Activated T-helper 2 cell treated with anti-CD3 and anti-CD28 coated beads, Interferon-gamma antibody, Interleukin-2, Interleukin-4, amounts not matched to agents 10 μg/mL and 5 μg/mL and 100 μg/mL, durations not matched to agents 14 hours and 24 hours and 36 hours (primary cell): ENCODE data around the gene RNF113B. TPM values are rescaled to one million over a fixed set of nuclear protein-coding genes. Genes with fewer than 3 reads are reported as not detected.

Experiments used
- DNase-seq: peaks from one replicate; pipeline ENCODE4 v3.0.0; 2021; ENCODE audit warnings: low spot score
- H3K27ac Mint-ChIP-seq: one replicate; pipeline ENCODE4 v1.8.0; 2021; ENCODE audit warnings: mixed read lengths
- H3K27me3 Mint-ChIP-seq: one replicate; pipeline ENCODE4 v1.8.0; 2021; ENCODE audit warnings: low read depth, mixed read lengths
- H3K36me3 Mint-ChIP-seq: one replicate; pipeline ENCODE4 v1.8.0; 2021; ENCODE audit warnings: low read depth, mixed read lengths
- H3K4me1 Mint-ChIP-seq: one replicate; pipeline ENCODE4 v1.8.0; 2021; ENCODE audit warnings: low read depth, mixed read lengths
- H3K4me3 Mint-ChIP-seq: one replicate; pipeline ENCODE4 v1.8.0; 2021; ENCODE audit warnings: low read depth, mild to moderate bottlenecking, moderate library complexity, mixed read lengths
- H3K9me3 Mint-ChIP-seq: one replicate; pipeline ENCODE4 v1.8.0; 2021; ENCODE audit warnings: mixed read lengths
- intact Hi-C: fragments of 100-400 bp; cut with micrococcal nuclease; formaldehyde crosslinking; loops from one replicate; pipeline ENCODE4 v1.15.1; 2023
- total RNA-seq: library from RNA; stranded (reverse); gene quantifications from 2 replicates; pipeline ENCODE4 v1.2.3, GENCODE V29; 2022

Gene RNF113B
- total RNA-seq, result not detected in 2 replicates

- H3K4me1 Mint-ChIP-seq, result no peaks in the 10 kb centered on the region
- H3K9me3 Mint-ChIP-seq, result no peaks in the 10 kb centered on the region
- H3K4me3 Mint-ChIP-seq, result no peak within 1 kb of the TSS
- intact Hi-C loops, result no loop called here
- H3K27ac Mint-ChIP-seq, result no peak within 1 kb of the TSS
- no peaks in the 10 kb centered on the region for H3K27me3 Mint-ChIP-seq
- H3K36me3 Mint-ChIP-seq, result no peaks in the 10 kb centered on the region
- DNase-seq, result no peak
Measured at GRCh38 chr13:98176777-98177608, at the start of gene RNF113B. TSS of gene RNF113B (minus strand) at chr13:98177269. CDS start at chr13:98177236, 33 bp downstream.

DNA sequence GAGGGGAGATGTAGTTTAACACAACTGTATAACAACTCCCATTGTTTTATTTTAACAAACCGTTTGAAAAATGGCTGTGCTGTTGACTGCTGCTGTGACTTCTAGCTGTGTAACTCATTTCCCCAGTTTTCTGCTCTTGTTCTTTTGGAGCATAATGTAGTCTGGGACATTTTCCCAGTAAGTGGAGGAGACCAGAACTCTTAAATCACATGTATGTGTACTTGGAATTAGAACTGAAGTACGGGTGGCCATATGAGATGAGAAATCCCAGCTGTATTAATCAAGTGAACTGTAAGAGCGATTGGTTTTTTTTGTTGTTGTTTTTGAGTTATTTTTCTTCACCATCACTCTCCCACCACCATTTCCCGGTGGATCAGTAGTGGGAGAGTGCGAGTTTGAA is 49.4 kb upstream of the RNF113B start:
- no peak overlapping the region for H3K27ac Mint-ChIP-seq
- H3K36me3 Mint-ChIP-seq, result no peaks in the 10 kb centered on the region
- H3K4me3 Mint-ChIP-seq, result no peak overlapping the region
- intact Hi-C loops, result no loop called here
- H3K4me1 Mint-ChIP-seq, result no peaks in the 10 kb centered on the region
- no peaks in the 10 kb centered on the region for H3K9me3 Mint-ChIP-seq
- no peaks in the 10 kb centered on the region for H3K27me3 Mint-ChIP-seq
- DNase-seq, result no peak

DNA sequence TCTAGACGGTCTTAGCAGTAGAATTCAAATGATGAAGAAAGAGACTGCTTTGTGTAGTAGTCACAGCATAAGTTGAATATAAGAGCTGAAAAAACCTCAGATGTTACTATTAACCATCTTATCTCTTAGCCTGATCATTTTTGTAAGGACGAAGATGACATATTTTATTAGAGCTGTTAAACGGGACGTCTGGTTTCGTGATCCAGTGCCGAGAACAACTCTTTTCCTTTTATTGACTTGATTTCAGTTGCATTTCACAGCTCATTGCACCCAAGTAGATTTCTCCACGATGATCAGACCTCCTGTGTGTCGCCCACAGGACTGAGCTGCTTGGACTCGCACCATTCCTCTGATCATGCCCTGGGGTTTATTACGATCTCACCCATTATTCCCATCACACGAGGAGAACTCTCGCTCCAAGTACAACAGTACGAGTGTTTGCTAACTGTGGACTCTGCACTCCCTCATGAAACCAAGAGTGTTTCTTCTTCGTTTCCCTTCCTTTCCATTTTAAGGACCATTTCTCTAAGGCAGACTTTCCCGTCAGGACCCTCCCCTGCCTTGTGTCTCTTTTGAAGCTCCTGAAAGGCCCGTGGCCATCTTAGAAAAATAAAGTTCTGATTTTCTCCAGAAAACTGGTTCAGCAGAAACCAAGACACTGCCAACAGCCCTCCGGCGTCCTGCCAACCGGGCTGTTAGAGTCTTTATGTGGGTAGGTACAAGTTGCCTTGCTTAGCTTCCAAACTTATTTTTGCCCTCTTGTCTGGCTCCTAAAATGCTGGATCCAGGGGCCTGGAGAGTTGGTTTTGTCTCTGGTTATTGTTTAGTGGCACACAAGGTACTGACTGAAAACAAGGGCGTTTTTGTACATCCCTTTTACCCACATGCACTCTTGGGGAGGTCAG is 48.2 kb upstream of the RNF113B start:
- Mint-ChIP-seq H3K27ac (no peak overlapping the region), H3K4me3 (no peak overlapping the region), H3K27me3 (peaks cover 1% of the 10 kb centered on the region), H3K9me3 (no peaks in the 10 kb centered on the region), H3K4me1 (no peaks in the 10 kb centered on the region), H3K36me3 (no peaks in the 10 kb centered on the region)
- DNase-seq, result no peak
- intact Hi-C loops, result no loop called here

DNA sequence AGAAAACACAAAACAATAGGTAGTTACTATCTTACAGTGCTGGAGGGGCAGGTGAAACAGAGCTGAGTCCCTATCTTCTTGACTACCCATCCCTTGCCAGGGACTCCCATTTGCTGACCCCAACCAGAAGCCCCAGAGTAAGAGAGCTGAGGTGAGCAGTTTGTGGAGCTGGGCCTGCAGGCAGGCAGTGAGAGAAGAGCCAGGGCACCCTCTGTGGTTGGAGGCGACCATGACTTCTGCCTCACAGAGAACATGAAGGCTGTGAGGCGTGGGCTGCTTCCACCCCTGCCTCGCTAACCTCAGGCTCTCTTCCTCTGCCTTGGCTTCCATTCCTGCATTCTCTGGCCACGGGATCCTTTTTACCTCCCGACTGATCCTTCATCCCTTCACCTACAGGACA is 47.5 kb upstream of the RNF113B start:
- Mint-ChIP-seq H3K4me3 (no peak overlapping the region), H3K27ac (no peak overlapping the region), H3K27me3 (peaks cover 1% of the 10 kb centered on the region), H3K4me1 (no peaks in the 10 kb centered on the region), H3K9me3 (no peaks in the 10 kb centered on the region), H3K36me3 (no peaks in the 10 kb centered on the region)
- no peak for DNase-seq
- intact Hi-C loops, result no loop called here

DNA sequence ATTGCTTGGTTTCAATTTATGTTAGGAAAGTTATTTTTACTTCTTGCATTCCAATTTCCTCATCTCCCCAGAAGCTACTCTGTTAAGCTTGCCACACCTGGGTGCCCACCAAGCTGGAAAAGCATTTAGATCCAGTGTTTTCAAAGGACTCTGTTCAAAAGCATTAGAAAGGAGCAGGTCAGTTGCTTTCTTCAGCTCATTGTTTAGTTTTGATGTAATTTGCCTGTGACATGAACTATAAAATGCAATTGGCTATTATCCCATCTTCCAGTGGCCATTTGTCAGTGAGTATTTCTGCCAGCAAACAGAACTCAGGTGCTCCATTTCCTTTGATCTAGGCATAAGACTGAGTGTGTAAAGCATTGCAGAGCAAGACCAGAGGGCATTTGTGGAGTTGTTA is 46.7 kb upstream of the RNF113B start:
- no peaks in the 10 kb centered on the region for H3K9me3 Mint-ChIP-seq
- H3K27me3 Mint-ChIP-seq, result peaks cover 1% of the 10 kb centered on the region
- no peak overlapping the region for H3K27ac Mint-ChIP-seq
- H3K36me3 Mint-ChIP-seq, result no peaks in the 10 kb centered on the region
- no peak overlapping the region for H3K4me3 Mint-ChIP-seq
- H3K4me1 Mint-ChIP-seq, result no peaks in the 10 kb centered on the region
- intact Hi-C loops, result no loop called here
- no peak for DNase-seq

- Mint-ChIP-seq H3K27ac (no peak overlapping the region), H3K4me3 (no peak overlapping the region), H3K27me3 (peaks cover 2% of the 10 kb centered on the region), H3K9me3 (no peaks in the 10 kb centered on the region), H3K4me1 (no peaks in the 10 kb centered on the region), H3K36me3 (no peaks in the 10 kb centered on the region)
- intact Hi-C loops, result no loop called here
- no peak for DNase-seq
Measured at GRCh38 chr13:98222816-98223215, 45.7 kb upstream of the RNF113B start.

DNA sequence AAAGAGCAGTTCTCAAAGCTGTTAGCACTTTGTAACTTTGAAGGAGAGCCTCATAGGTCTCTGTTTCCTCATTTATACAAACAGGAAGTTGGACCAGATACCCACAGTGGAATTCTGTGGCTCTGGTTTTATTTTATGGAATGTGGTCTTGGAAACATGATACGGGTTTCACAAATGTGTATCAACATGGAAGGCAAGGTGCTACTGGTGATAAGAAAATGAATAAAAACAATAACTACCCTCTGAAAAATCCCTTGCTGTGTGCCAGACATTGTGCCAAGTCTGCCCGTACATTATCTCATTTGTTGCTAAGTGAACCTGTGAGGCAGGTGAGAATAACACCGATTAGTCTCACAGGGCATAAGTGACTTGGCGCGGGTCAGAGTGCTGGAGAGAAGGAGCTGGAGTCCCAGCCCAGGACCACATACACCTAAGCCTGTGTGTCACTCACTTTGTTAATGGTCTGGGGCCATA is 45.0 kb upstream of the RNF113B start:
- no peaks in the 10 kb centered on the region for H3K9me3 Mint-ChIP-seq
- H3K4me1 Mint-ChIP-seq, result no peaks in the 10 kb centered on the region
- DNase-seq, result no peak
- peaks cover 2% of the 10 kb centered on the region for H3K27me3 Mint-ChIP-seq
- no peaks in the 10 kb centered on the region for H3K36me3 Mint-ChIP-seq
- H3K4me3 Mint-ChIP-seq, result no peak overlapping the region
- intact Hi-C loops, result no loop called here
- no peak overlapping the region for H3K27ac Mint-ChIP-seq

- H3K4me1 Mint-ChIP-seq, result no peaks in the 10 kb centered on the region
Measured at GRCh38 chr13:98221234-98221633, 44.2 kb upstream of the RNF113B start.

GRCh38 chr13:98220271-98220791 is 43.3 kb upstream of the RNF113B start:
- no peak for DNase-seq
- peaks cover 2% of the 10 kb centered on the region for H3K27me3 Mint-ChIP-seq
- H3K27ac Mint-ChIP-seq, result no peak overlapping the region
- H3K9me3 Mint-ChIP-seq, result no peaks in the 10 kb centered on the region
- H3K4me3 Mint-ChIP-seq, result no peak overlapping the region
- no peaks in the 10 kb centered on the region for H3K4me1 Mint-ChIP-seq
- intact Hi-C loops, result no loop called here
- H3K36me3 Mint-ChIP-seq, result no peaks in the 10 kb centered on the region

More at GRCh38 chr13:98221234-98221633, 44.2 kb upstream of the RNF113B start:
- no peak for DNase-seq
- Mint-ChIP-seq H3K27ac (no peak overlapping the region), H3K36me3 (no peaks in the 10 kb centered on the region), H3K9me3 (no peaks in the 10 kb centered on the region), H3K27me3 (peaks cover 2% of the 10 kb centered on the region), H3K4me3 (no peak overlapping the region)
- intact Hi-C loops, result no loop called here

DNA sequence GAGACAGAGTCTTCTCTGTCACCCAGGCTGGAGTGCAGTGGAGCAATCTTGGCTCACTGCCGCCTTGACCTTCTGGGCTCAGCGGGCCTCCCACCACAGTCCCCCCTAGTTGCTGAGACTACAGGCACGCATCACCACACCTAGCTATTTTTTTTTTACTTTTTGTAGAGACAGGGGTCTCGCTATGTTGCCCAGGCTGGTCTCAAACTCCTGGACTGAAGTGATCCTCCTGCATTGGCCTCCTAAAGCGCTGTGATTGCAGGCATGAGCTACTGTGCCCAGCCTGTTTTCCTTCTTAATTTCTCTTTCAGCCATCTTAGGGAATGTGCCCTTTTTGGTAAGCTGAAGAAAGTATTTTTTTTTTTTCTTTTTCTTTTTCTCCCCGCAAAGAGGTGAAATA is 42.6 kb upstream of the RNF113B start:
- intact Hi-C loops, result no loop called here
- no peak overlapping the region for H3K27ac Mint-ChIP-seq
- no peaks in the 10 kb centered on the region for H3K36me3 Mint-ChIP-seq
- DNase-seq, result no peak
- no peak overlapping the region for H3K4me3 Mint-ChIP-seq
- H3K9me3 Mint-ChIP-seq, result no peaks in the 10 kb centered on the region
- H3K4me1 Mint-ChIP-seq, result no peaks in the 10 kb centered on the region
- peaks cover 2% of the 10 kb centered on the region for H3K27me3 Mint-ChIP-seq

DNA sequence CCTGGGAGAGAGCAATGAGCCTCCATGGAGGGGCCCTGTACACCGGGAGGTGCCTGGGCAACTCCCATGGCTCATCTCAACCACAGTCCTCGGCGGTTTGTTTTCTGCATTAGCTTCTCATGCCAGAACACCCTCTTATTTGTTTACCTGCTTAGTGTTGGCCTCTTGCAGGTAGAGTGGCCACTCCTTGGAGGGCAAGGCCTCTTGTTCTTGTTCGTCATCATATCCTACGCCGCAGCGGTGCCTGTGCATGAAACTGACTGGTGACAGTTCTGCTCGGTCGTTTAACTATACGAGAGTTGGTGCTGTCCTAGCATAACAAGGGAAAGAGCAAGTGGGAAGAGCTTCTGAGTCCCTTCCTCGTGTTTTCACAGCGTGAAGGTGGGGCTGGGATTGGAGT is 40.5 kb upstream of the RNF113B start:
- H3K36me3 Mint-ChIP-seq, result no peaks in the 10 kb centered on the region
- H3K4me1 Mint-ChIP-seq, result no peaks in the 10 kb centered on the region
- peaks cover 2% of the 10 kb centered on the region for H3K27me3 Mint-ChIP-seq
- DNase-seq, result no peak
- no peak overlapping the region for H3K27ac Mint-ChIP-seq
- H3K9me3 Mint-ChIP-seq, result no peaks in the 10 kb centered on the region
- H3K4me3 Mint-ChIP-seq, result no peak overlapping the region
- intact Hi-C loops, result no loop called here

GRCh38 chr13:98216711-98217285 is 39.7 kb upstream of the RNF113B start:
- Mint-ChIP-seq H3K27ac (no peak overlapping the region), H3K4me3 (no peak overlapping the region), H3K4me1 (no peaks in the 10 kb centered on the region), H3K36me3 (no peaks in the 10 kb centered on the region), H3K9me3 (no peaks in the 10 kb centered on the region), H3K27me3 (peaks cover 2% of the 10 kb centered on the region)
- DNase-seq, result no peak
- intact Hi-C loops, result no loop called here
